Measurements from ENCODE around the gene EXOC3. TPM values are rescaled to one million over a fixed set of nuclear protein-coding genes. Genes with fewer than 3 reads are reported as not detected.
A peak's percentile ranks its signal among the peaks of the same experiment; 100 is the strongest.
"Not testable (repeated sequence)": the region's sequence is repeated elsewhere in the genome, so short reads cannot be mapped to it uniquely, and the experiment has no call there.

Gene EXOC3
- 27.5 TPM for polyA plus RNA-seq (2012; ENCODE audit: missing spikeins)

DNA sequence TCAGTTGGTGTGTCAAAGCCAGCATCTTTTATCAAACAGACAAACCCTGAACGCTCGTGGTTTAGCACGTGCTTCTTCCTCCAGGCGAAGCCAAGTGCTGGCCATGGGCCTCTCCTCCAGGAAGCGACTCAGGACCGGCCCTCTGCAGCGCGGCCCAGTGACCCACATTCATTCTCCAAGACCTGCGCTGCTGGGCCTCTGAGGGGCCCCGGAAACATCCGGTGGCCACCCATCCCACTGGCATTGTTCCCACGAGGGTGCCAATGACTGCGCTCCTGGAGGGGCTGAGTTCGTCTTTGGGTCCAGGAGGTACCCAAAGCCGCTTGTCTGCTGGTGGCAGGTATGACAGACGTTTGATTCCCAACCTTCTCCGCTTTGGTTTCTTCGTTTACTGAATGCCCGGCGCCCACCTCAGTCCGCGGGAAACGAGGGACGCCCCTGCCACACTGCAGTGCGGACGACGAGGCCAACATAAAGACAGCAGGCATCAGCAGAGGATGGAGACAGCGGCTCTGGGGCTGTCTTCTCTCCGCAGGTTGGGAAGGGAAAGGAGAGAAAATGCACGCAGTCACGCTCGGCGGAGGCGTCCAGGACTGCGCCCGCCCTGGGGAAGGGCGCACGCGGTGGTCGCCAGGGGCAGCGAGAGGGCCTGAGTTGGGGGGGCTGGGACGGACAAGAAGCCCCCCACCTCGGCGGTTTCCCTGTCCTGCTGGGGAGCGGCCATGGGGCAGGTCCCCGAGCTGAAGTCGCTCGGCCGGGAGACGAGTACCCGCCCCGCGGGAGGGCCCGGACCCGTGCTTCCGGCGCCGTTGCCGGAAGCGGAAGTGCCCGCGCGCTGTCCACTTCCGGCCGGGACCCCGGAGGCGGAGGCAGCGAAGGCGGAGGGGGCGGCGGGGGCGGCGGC lies at the start of gene EXOC3:
TSS of gene EXOC3 (plus strand) at position 842 of the 904 bp plus-strand sequence. CDS start 3,030 bp downstream, outside the sequence.
- TF ChIP-seq POLR2A (IDR thresholded peaks at IDR 0.05; ENCODE audit: low read depth, low read length), result peak; percentile 80; the same call in 1 of the 2 replicates
- TF ChIP-seq TAF1 (IDR thresholded peaks at IDR 0.05; ENCODE audit: borderline replicate concordance, low read depth, low read length), result peak; percentile 50; the same call in 1 of the 2 replicates
- TF ChIP-seq POLR2AphosphoS5 (IDR thresholded peaks at IDR 0.05; ENCODE audit: low read depth, low read length), result 0 out of 2 replicates have a peak, but pooled peaks have one; percentile 61
- FAIRE-seq (peak; percentile 88), DNase-seq (ENCODE audit: insufficient read length) (peak; percentile 98)

GRCh38 chr5:393846-394275 lies 49.1 kb upstream of the EXOC3 start:
- FAIRE-seq (no peak), DNase-seq (ENCODE audit: insufficient read length) (no peak)
- TF ChIP-seq TAF1 (IDR thresholded peaks at IDR 0.05; ENCODE audit: borderline replicate concordance, low read depth, low read length) (no peak), POLR2A (IDR thresholded peaks at IDR 0.05; ENCODE audit: low read depth, low read length) (no peak), POLR2AphosphoS5 (IDR thresholded peaks at IDR 0.05; ENCODE audit: low read depth, low read length) (no peak)

- FAIRE-seq (no peak), DNase-seq (ENCODE audit: insufficient read length) (no peak)
- TF ChIP-seq POLR2AphosphoS5 (IDR thresholded peaks at IDR 0.05; ENCODE audit: low read depth, low read length) (no peak), TAF1 (IDR thresholded peaks at IDR 0.05; ENCODE audit: borderline replicate concordance, low read depth, low read length) (no peak), POLR2A (IDR thresholded peaks at IDR 0.05; ENCODE audit: low read depth, low read length) (no peak)
Observed at GRCh38 chr5:394671-395155, 48.3 kb upstream of the EXOC3 start.

DNA sequence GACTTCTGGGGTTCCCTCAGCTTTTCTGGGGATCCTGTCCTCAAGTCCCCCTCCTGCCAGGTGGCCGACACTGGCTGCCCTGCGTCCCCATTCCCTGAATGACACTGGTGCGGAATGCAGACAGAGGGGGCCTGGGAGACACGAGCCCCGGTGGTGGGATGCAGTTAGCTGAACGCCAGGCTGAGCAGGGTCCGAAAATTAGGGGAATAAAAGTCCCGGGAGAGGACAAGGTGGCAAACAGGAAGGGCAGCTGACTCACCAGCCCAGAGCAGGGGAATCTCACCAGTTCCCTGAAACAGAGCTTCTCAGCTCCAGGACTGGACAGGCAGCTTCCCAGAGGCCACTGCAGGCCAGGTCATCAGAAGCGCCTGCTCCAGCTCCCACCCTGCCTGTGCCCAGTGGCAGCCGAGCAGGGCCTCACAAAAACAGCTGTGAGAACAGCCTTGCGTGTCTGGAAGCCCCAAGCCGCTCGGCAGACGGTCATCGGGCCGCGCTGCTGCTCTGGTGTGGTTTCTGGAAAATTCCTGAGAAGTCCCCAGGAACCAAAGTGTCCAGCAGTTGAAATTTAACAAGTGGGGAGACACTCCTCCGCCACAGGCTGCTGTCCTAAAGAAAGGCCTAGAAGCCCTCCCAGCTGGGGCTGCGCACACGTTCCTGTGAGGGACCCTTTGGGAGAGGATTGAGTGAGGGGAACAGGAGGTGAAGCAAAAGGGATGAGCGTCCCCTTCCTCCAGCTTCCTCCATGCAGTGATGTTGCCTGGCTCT lies 47.6 kb upstream of the EXOC3 start:
- TF ChIP-seq TAF1 (IDR thresholded peaks at IDR 0.05; ENCODE audit: borderline replicate concordance, low read depth, low read length) (no peak), POLR2A (IDR thresholded peaks at IDR 0.05; ENCODE audit: low read depth, low read length) (no peak), POLR2AphosphoS5 (IDR thresholded peaks at IDR 0.05; ENCODE audit: low read depth, low read length) (no peak)
- FAIRE-seq (no peak), DNase-seq (ENCODE audit: insufficient read length) (no peak)

DNA sequence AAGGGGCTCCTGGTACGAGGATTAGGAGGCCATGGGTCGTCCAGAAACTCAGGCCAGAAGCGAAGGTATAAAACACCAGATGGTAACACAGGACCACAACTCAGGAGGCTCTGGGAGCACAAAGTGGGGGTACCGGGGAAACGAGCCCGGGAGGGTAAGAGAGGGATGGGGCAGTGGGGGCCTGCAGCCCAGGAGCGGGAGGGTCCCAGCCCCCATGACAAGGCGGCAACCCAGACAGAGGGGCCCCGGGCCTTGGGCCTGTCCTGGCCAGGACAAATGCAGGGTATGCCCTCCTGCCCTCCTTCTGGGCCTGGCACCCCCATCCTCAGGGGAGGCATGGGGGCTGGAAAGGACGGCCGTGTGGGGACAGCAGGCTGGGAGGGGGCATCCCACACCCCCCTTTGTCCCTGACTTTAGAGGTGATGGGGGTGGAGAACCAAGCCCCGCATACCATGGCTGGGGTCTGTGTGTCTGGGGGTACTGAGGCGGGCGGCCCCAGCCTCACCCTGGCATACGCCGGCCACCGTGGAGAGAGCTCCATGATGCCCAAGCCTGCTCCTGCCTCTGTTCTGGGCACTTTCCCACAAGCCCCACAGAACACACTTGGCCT lies 47.0 kb upstream of the EXOC3 start:
- DNase-seq (ENCODE audit: insufficient read length) (no peak), FAIRE-seq (no peak)
- TF ChIP-seq POLR2A (IDR thresholded peaks at IDR 0.05; ENCODE audit: low read depth, low read length) (no peak), POLR2AphosphoS5 (IDR thresholded peaks at IDR 0.05; ENCODE audit: low read depth, low read length) (no peak), TAF1 (IDR thresholded peaks at IDR 0.05; ENCODE audit: borderline replicate concordance, low read depth, low read length) (no peak)

- FAIRE-seq (no peak), DNase-seq (ENCODE audit: insufficient read length) (no peak)
Observed at GRCh38 chr5:396531-396961, 46.4 kb upstream of the EXOC3 start.

DNA sequence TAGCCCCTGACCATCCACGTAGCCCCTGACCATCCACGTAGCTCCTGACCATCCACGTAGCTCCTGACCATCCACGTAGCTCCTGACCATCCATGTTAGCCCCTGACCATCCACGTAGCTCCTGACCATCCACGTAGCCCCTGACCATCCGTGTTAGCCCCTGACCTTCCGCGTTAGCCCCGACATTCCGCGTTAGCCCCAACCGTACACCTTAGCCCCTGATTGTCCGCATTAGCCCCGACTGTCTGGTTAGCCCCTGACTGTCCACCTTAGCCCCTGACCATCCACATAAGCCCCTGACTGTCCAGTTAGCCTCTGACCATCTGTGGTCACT lies 44.9 kb upstream of the EXOC3 start:
- DNase-seq (ENCODE audit: insufficient read length); FAIRE-seq: not testable (repeated sequence)

More at GRCh38 chr5:396531-396961, 46.4 kb upstream of the EXOC3 start:
- TF ChIP-seq TAF1 (IDR thresholded peaks at IDR 0.05; ENCODE audit: borderline replicate concordance, low read depth, low read length) (no peak), POLR2AphosphoS5 (IDR thresholded peaks at IDR 0.05; ENCODE audit: low read depth, low read length) (no peak)

DNA sequence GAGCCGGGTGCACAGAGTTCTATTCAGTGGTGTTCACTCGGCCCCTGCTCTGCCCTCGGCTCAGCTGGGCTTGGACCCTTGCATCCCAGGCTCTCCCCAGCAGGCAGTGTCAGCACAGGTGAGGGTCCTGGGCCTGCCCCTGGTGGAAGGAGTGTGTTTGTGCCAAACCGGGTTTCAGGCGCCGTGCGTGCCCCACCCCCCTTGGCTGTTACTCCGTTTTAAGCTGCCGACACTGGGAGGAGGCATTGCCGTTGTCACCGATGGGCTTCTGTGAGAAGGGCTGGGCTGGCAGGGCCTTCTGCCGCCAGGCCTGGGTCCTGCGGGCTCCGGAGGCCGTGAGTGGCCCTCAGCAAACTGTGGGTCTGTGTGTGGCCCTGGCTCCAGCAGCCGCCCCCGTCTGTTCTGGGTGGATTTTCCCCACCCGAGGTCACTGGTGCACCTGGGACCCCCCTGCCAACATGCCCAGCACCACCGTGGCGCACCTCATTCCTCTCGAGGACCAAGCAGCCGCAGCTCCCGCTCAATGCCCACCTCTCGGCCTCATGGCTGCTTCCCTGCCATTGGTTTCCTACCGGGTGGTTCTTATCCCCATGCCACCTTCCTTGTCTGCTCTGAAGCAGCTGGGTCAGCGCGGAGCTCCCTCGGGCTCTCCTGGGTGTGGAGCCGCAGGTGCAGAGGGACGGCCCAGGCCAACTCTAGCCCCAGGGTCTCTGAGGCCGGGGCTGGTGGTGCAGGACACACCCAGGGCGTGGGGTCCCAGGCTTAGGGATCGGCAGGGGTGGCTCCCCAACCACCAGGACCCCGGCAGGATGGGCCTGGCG lies 44.3 kb upstream of the EXOC3 start:
- no peak; the same call in 1 of the 2 replicates for TF ChIP-seq POLR2A (IDR thresholded peaks at IDR 0.05; ENCODE audit: low read depth, low read length)
- TF ChIP-seq TAF1 (IDR thresholded peaks at IDR 0.05; ENCODE audit: borderline replicate concordance, low read depth, low read length), result no peak
- TF ChIP-seq POLR2AphosphoS5 (IDR thresholded peaks at IDR 0.05; ENCODE audit: low read depth, low read length), result no peak
- DNase-seq (ENCODE audit: insufficient read length) (no peak), FAIRE-seq (no peak)

GRCh38 chr5:399296-400281 lies 43.4 kb upstream of the EXOC3 start:
- TF ChIP-seq TAF1 (IDR thresholded peaks at IDR 0.05; ENCODE audit: borderline replicate concordance, low read depth, low read length) (0 out of 2 replicates have a peak, but pooled peaks have one; percentile 51), POLR2A (IDR thresholded peaks at IDR 0.05; ENCODE audit: low read depth, low read length) (peak; percentile 28; the same call in 1 of the 2 replicates), POLR2AphosphoS5 (IDR thresholded peaks at IDR 0.05; ENCODE audit: low read depth, low read length) (peak; percentile 61; the same call in 1 of the 2 replicates)
- peak; percentile 80 for DNase-seq (ENCODE audit: insufficient read length)
- peak; percentile 92 for FAIRE-seq
